HCT116 (cell line): ENCODE results near the gene ERGIC1. TPM values are rescaled to one million over a fixed set of nuclear protein-coding genes. Genes with fewer than 3 reads are reported as not detected.

Source experiments
- ATAC-seq: fragments of 200-7000 bp; cut with Tn5 transposase; 2 replicates; pipeline ENCODE4 v1.9.1; 2020; ENCODE audit warnings: mild to moderate bottlenecking, moderate library complexity
- BruUV-seq: library from RNA; stranded (reverse); fragments of 400-500 nt; replicated peaks from 2 replicates; lab custom pipeline; 2021; lab: Mats Ljungman, UMichigan
- CTCF ChIA-PET: fragments of 300-600 bp; sonication (Branson Sonifier 250); formaldehyde crosslinking; loops from one replicate; lab custom pipeline; 2021; ENCODE audit warnings: antibody characterized with exemption; lab: Charles Lee
- POLR2A ChIA-PET: fragments of 300-600, 350-600 bp; sonication (Branson Sonifier 250); formaldehyde crosslinking; loops from one replicate; lab custom pipeline; 2021; ENCODE audit warnings: antibody characterized with exemption; lab: Charles Lee
- RAD21 ChIA-PET, 2 experiments: fragments of 300-600 bp; sonication (Branson Sonifier 250); formaldehyde crosslinking; loops; one replicate each; lab custom pipeline; 2023; ENCODE audit warnings: low total read pairs in 2 of 2; ENCODE audit not compliant: uncharacterized antibody in 2 of 2, unreplicated experiment in 2 of 2, low non-redundant PET in 1 of 2; lab: Charles Lee
- DNase-seq: peaks from one replicate; pipeline ENCODE4 v3.0.0-alpha.2; 2010; ENCODE audit warnings: low read depth, low spot score
- H2AFZ ChIP-seq: fragments of 200-600 bp; shearing (Covaris generic), sonication (generic); 2 replicates; pipeline ENCODE4 v1.6.1; 2017; ENCODE audit warnings: low read depth, mixed run types, mixed read lengths, antibody characterized with exemption, low read length; ENCODE audit not compliant: poor library complexity, severe bottlenecking
- H3K27ac ChIP-seq: 2 replicates; pipeline ENCODE4 v1.5.1; 2012; ENCODE audit warnings: low read depth, low read length
- H3K27me3 ChIP-seq: fragments of 200-600 bp; sonication (generic); 2 replicates; pipeline ENCODE4 v1.6.1; 2016; ENCODE audit warnings: mixed run types, low read length, mixed read lengths; ENCODE audit not compliant: insufficient read depth
- H3K36me3 ChIP-seq, 2 experiments: fragments of 200-500 bp in 1 of 2; fragments of 200-600 bp in 1 of 2; sonication (Bioruptor generic) in 1 of 2; sonication (generic) in 1 of 2; 2 replicates each; pipeline versions ENCODE4 v1.5.1 to v1.6.1; 2014 to 2016; ENCODE audit warnings: low read length in 2 of 2, inconsistent platforms in 1 of 2, mixed read lengths in 1 of 2, mixed run types in 1 of 2; ENCODE audit not compliant: insufficient read depth in 2 of 2, control insufficient read depth in 1 of 2
- H3K4me1 ChIP-seq, 2 experiments: fragments of 200-600 bp in 1 of 2; sonication (generic) in 1 of 2; 2 replicates each; pipeline versions ENCODE4 v1.5.1 to v1.6.1; 2012 to 2017; ENCODE audit warnings: low read length in 2 of 2, inconsistent platforms in 1 of 2, mild to moderate bottlenecking in 1 of 2, mixed read lengths in 1 of 2, mixed run types in 1 of 2, moderate library complexity in 1 of 2; ENCODE audit not compliant: insufficient read depth in 2 of 2, control insufficient read depth in 1 of 2
- H3K4me2 ChIP-seq: fragments of 200-600 bp; sonication (generic); 2 replicates; pipeline ENCODE4 v1.6.1; 2017; ENCODE audit warnings: mixed run types, low read length, mixed read lengths
- H3K4me3 ChIP-seq, 2 experiments: fragments of 200-600 bp in 1 of 2; sonication (generic) in 1 of 2; replicated peaks in 1 of 2; 2 replicates each; pipeline ENCODE4 v1.5.1; 2011 to 2016; ENCODE audit warnings: low read length in 2 of 2, control low read depth in 1 of 2, low read depth in 1 of 2, mild to moderate bottlenecking in 1 of 2, mixed read lengths in 1 of 2, mixed run types in 1 of 2
- H3K79me2 ChIP-seq: fragments of 200-600 bp; sonication (generic); 2 replicates; pipeline ENCODE4 v1.6.1; 2017; ENCODE audit warnings: mild to moderate bottlenecking, mixed run types, low read length, moderate library complexity, mixed read lengths; ENCODE audit not compliant: insufficient read depth
- H3K9ac ChIP-seq: fragments of 200-600 bp; sonication (generic); 2 replicates; pipeline ENCODE4 v1.6.1; 2016; ENCODE audit warnings: low read length, mixed read lengths
- H3K9me2 ChIP-seq: fragments of 200-600 bp; sonication (generic), shearing (Covaris generic); 2 replicates; pipeline ENCODE4 v1.6.1; 2017; ENCODE audit warnings: mixed run types, mild to moderate bottlenecking, moderate library complexity; ENCODE audit not compliant: insufficient read depth
- H3K9me3 ChIP-seq, 2 experiments: fragments of 200-500 bp in 1 of 2; fragments of 200-600 bp in 1 of 2; sonication (Bioruptor generic) in 1 of 2; sonication (generic) in 1 of 2; 2 replicates each; pipeline ENCODE4 v1.6.1; 2014 to 2017; ENCODE audit warnings: low read length in 2 of 2, mixed read lengths in 2 of 2, inconsistent platforms in 1 of 2, low read depth in 1 of 2, mild to moderate bottlenecking in 1 of 2, mixed run types in 1 of 2, moderate library complexity in 1 of 2; ENCODE audit not compliant: control insufficient read depth in 1 of 2, insufficient read depth in 1 of 2
- H4K20me1 ChIP-seq: fragments of 200-600 bp; sonication (generic), shearing (Covaris generic); 2 replicates; pipeline ENCODE4 v1.6.1; 2017; ENCODE audit warnings: mixed run types, mild to moderate bottlenecking, moderate library complexity; ENCODE audit not compliant: insufficient read depth
- CEBPB ChIP-seq: IDR thresholded peaks from 2 replicates; pipeline ENCODE4 v1.6.1; 2012; ENCODE audit warnings: low read depth
- CTCF ChIP-seq, 3 experiments: fragments of 200-600 bp in 1 of 3; sonication (generic) in 1 of 3; IDR thresholded peaks in 2 of 3; conservative IDR thresholded peaks in 1 of 3; 2 replicates each; pipeline ENCODE4 v1.5.1; 2012 to 2017; ENCODE audit warnings: low read depth in 2 of 3, low read length in 2 of 3, antibody characterized with exemption in 1 of 3, borderline replicate concordance in 1 of 3, control low read depth in 1 of 3, mild to moderate bottlenecking in 1 of 3, mixed read lengths in 1 of 3, mixed run types in 1 of 3, moderate library complexity in 1 of 3; ENCODE audit not compliant: insufficient read depth in 1 of 3
- EGR1 ChIP-seq: IDR thresholded peaks from 2 replicates; pipeline ENCODE4 v1.6.1; 2012; ENCODE audit warnings: low read depth
- ELF1 ChIP-seq: IDR thresholded peaks from 2 replicates; pipeline ENCODE4 v1.6.1; 2012; ENCODE audit warnings: low read depth, borderline replicate concordance
- EZH2 ChIP-seq: fragments of 200-600 bp; sonication (generic); IDR thresholded peaks from 2 replicates; pipeline ENCODE4 v1.6.1; 2017; ENCODE audit warnings: antibody characterized with exemption, mixed run types
- EZH2phosphoT487 ChIP-seq: fragments of 200-600 bp; IDR thresholded peaks from 2 replicates; pipeline ENCODE4 v1.6.1; 2018; ENCODE audit warnings: antibody characterized with exemption, borderline replicate concordance
- FOSL1 ChIP-seq: IDR thresholded peaks from 2 replicates; pipeline ENCODE4 v1.6.1; 2012; ENCODE audit warnings: low read depth
- JUND ChIP-seq: IDR thresholded peaks from 2 replicates; pipeline ENCODE4 v1.6.1; 2012
- MAX ChIP-seq: IDR thresholded peaks from 2 replicates; pipeline ENCODE4 v1.6.1; 2012
- POLR2A ChIP-seq: IDR thresholded peaks from 2 replicates; pipeline ENCODE4 v1.7.0; 2011; ENCODE audit warnings: borderline replicate concordance; ENCODE audit not compliant: insufficient read depth, insufficient read length; ENCODE audit errors: extremely low read depth
- POLR2AphosphoS5 ChIP-seq: IDR thresholded peaks from 2 replicates; pipeline ENCODE4 v1.6.1; 2011; ENCODE audit warnings: mild to moderate bottlenecking, low read depth, low read length, moderate library complexity
- RAD21 ChIP-seq: IDR thresholded peaks from 2 replicates; pipeline ENCODE4 v1.6.1; 2012; ENCODE audit warnings: low read depth, mild to moderate bottlenecking
- REST ChIP-seq: IDR thresholded peaks from 2 replicates; pipeline ENCODE4 v1.6.1; 2012; ENCODE audit warnings: low read depth
- SIN3A ChIP-seq: IDR thresholded peaks from 2 replicates; pipeline ENCODE4 v1.6.1; 2012; ENCODE audit warnings: low read depth
- SP1 ChIP-seq: IDR thresholded peaks from 2 replicates; pipeline ENCODE4 v1.6.1; 2012; ENCODE audit warnings: low read depth
- SRF ChIP-seq: IDR thresholded peaks from 2 replicates; pipeline ENCODE4 v1.6.1; 2012; ENCODE audit warnings: low read depth
- TCF7L2 ChIP-seq: IDR thresholded peaks from 2 replicates; pipeline ENCODE4 v1.7.0; 2011; ENCODE audit warnings: borderline replicate concordance, inconsistent platforms; ENCODE audit not compliant: insufficient read depth, insufficient read length; ENCODE audit errors: extremely low read depth
- ZBTB33 ChIP-seq: IDR thresholded peaks from 2 replicates; pipeline ENCODE4 v1.6.1; 2011; ENCODE audit warnings: mild to moderate bottlenecking, low read length, moderate library complexity; ENCODE audit not compliant: insufficient replicate concordance; ENCODE audit errors: extremely low read depth
- ZFX ChIP-seq: fragments of 450-650 bp; IDR thresholded peaks from 2 replicates; pipeline ENCODE4 v1.6.1; 2017
- ZNF274 ChIP-seq: fragments of 200-500 bp; sonication (Bioruptor generic); IDR thresholded peaks from 2 replicates; pipeline ENCODE4 v1.6.1; 2014; ENCODE audit warnings: mild to moderate bottlenecking, low read depth, low read length, inconsistent platforms
- intact Hi-C: fragments of 100-400 bp; cut with micrococcal nuclease; formaldehyde crosslinking; loops from 2 replicates; pipeline ENCODE4 v1.10.0; 2022
- total RNA-seq: library from RNA; stranded (reverse); gene quantifications from one replicate; pipeline ENCODE4 v1.2.1, GENCODE V29; 2021; ENCODE audit not compliant: unreplicated experiment

ERGIC1 gene
- total RNA-seq, 1 experiment from 2014 or later = 73.3 TPM

GRCh38 chr5:172939611-172940267, 105.7 kb downstream of the ERGIC1 start:
- RAD21 ChIA-PET = interaction anchor here (1.2 to 1.8 kb wide), 4 partner anchors 223 to 233 kb away, joined by 3 to 10 read pairs (median 5); no protein-coding TSS in a partner anchor
- Histone ChIP-seq H3K4me2 (no peak overlapping the region), H3K9me3 (no peaks in the 10 kb centered on the region), H3K27me3 (no peaks in the 10 kb centered on the region), H3K9ac (no peak overlapping the region), H3K79me2 (no peaks in the 10 kb centered on the region), H3K4me3 (no peak overlapping the region), H3K27ac (no peak overlapping the region), H4K20me1 (no peaks in the 10 kb centered on the region), H3K4me1 (peaks cover 0 to 2% of the 10 kb centered on the region in 2 experiments; a peak in 1 of 4 replicates), H3K9me2 (no peaks in the 10 kb centered on the region), H3K36me3 (no peaks in the 10 kb centered on the region), H2AFZ (no peak overlapping the region)
- intact Hi-C loops = loop anchor here (10.0 kb wide), 1 partner anchor 465 kb away; no protein-coding TSS in a partner anchor
- TF ChIP-seq SRF (no peak), ZNF274 (no peak), ELF1 (no peak), EGR1 (no peak), RAD21 (no peak), TCF7L2 (no peak), EZH2phosphoT487 (no peak), ZBTB33 (no peak), CTCF (IDR thresholded peaks at IDR 0.05 in 2 of 3, conservative IDR thresholded peaks at IDR 0.05 in 1 of 3; ENCODE audit: borderline replicate concordance in 1 of 3, insufficient read depth in 1 of 3, low read depth in 2 of 3, low read length in 2 of 3) (no peak), POLR2A (no peak), SP1 (no peak), POLR2AphosphoS5 (no peak), ZFX (no peak), SIN3A (no peak), REST (no peak), CEBPB (no peak), FOSL1 (no peak), MAX (no peak), JUND (no peak), EZH2 (no peak)
- POLR2A ChIA-PET = interaction anchor here (0.8 to 1.1 kb wide), 2 partner anchors 11 to 14 kb away, joined by 3 read pairs; no protein-coding TSS in a partner anchor
- BruUV-seq = no TSS peak
- no peak for DNase-seq
- CTCF ChIA-PET = interaction anchor here (0.7 to 4.1 kb wide), 8 partner anchors 13 to 233 kb away, joined by 3 to 28 read pairs (median 6); partner anchors contain the start of gene RPL26L1
- no peak for ATAC-seq
